Esophagus muscularis mucosa (tissue), 3 donors: ENCODE measurements around the gene DECR2.

Source experiments
- POLR2A ChIP-seq: fragments of 450-650 bp; IDR thresholded peaks from one replicate; pipeline ENCODE4 v1.6.1; 2017; ENCODE audit warnings: antibody characterized with exemption, moderate library complexity, mild to moderate bottlenecking, low read depth
- POLR2AphosphoS5 ChIP-seq, 2 donors: sonication (generic); formaldehyde crosslinking; IDR thresholded peaks; one replicate each; pipeline ENCODE4 v1.6.1; 2017; ENCODE audit warnings: antibody characterized with exemption in 2 of 2
- TF ChIP-seq, protein P1 (sequence below), 3 experiments: fragments of 200-600 bp in 2 of 3; fragments of 450-650 bp in 1 of 3; sonication (generic) in 2 of 3; IDR thresholded peaks; one replicate each; pipeline ENCODE4 v1.5.1; 2017 to 2019; ENCODE audit warnings: antibody characterized with exemption in 3 of 3, mild to moderate bottlenecking in 2 of 3, moderate library complexity in 1 of 3

DNA sequence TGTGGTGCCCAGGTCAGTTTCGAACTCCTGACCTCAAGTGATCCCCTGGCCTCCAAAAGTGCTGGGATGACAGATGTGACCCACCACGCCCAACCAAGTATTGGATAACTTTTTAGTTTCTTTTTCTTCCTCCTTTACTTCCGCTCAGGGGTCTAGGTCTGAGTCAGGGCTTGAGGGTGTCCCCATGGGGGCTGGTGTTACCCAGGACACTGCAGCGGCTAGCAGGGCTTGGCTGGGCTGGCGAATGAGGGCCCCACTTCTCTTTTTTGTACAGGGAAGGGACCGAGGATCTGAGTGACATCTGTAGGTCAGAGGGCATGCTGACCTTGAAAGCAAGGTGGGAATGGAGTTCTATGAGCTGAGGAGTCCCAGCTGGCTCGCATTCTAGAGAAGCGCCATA is 48.7 kb downstream of the DECR2 start:
- TF ChIP-seq, protein P1, sequence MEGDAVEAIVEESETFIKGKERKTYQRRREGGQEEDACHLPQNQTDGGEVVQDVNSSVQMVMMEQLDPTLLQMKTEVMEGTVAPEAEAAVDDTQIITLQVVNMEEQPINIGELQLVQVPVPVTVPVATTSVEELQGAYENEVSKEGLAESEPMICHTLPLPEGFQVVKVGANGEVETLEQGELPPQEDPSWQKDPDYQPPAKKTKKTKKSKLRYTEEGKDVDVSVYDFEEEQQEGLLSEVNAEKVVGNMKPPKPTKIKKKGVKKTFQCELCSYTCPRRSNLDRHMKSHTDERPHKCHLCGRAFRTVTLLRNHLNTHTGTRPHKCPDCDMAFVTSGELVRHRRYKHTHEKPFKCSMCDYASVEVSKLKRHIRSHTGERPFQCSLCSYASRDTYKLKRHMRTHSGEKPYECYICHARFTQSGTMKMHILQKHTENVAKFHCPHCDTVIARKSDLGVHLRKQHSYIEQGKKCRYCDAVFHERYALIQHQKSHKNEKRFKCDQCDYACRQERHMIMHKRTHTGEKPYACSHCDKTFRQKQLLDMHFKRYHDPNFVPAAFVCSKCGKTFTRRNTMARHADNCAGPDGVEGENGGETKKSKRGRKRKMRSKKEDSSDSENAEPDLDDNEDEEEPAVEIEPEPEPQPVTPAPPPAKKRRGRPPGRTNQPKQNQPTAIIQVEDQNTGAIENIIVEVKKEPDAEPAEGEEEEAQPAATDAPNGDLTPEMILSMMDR (IDR thresholded peaks at IDR 0.05) = no peak
- TF ChIP-seq POLR2A (no peak), POLR2AphosphoS5 (IDR thresholded peaks at IDR 0.05) (no peak)
